HepG2 (cell line): ENCODE results near the gene TMEM63C. TPM values are rescaled to one million over a fixed set of nuclear protein-coding genes. Genes with fewer than 3 reads are reported as not detected.

Experiments used
- BRF2 ChIP-seq: sonication (generic); formaldehyde crosslinking; IDR thresholded peaks from 2 replicates; pipeline ENCODE4 v1.8.1; 2022; ENCODE audit warnings: mild to moderate bottlenecking, missing genetic modification reagents
- CCDC6 ChIP-seq: sonication (generic); formaldehyde crosslinking; IDR thresholded peaks from 2 replicates; pipeline ENCODE4 v1.8.1; 2022; ENCODE audit warnings: mild to moderate bottlenecking, missing genetic modification reagents, moderate library complexity
- CHD4 ChIP-seq: fragments of 200-600 bp; sonication (generic); IDR thresholded peaks from 2 replicates; pipeline ENCODE4 v1.7.0; 2017; ENCODE audit warnings: mild to moderate bottlenecking, low read length, borderline replicate concordance
- E2F5 ChIP-seq: sonication (generic); formaldehyde crosslinking; conservative IDR thresholded peaks from 2 replicates; pipeline ENCODE4 v1.4.0; 2020; ENCODE audit warnings: missing genetic modification reagents
- FOXK2 ChIP-seq: fragments of 450-650 bp; IDR thresholded peaks from 2 replicates; pipeline ENCODE4 v1.6.1; 2016
- HIVEP1 ChIP-seq: sonication (generic); formaldehyde crosslinking; IDR thresholded peaks from 2 replicates; pipeline ENCODE4 v1.4.0; 2020; ENCODE audit warnings: mild to moderate bottlenecking, missing genetic modification reagents
- KDM4B ChIP-seq: sonication (generic); formaldehyde crosslinking; IDR thresholded peaks from 2 replicates; pipeline ENCODE4 v1.4.0; 2020; ENCODE audit warnings: missing genetic modification reagents
- MEF2D ChIP-seq: sonication (generic); formaldehyde crosslinking; IDR thresholded peaks from 2 replicates; pipeline ENCODE4 v1.5.1; 2020; ENCODE audit warnings: mild to moderate bottlenecking, missing genetic modification reagents
- RBM39 ChIP-seq: fragments of 200-400 bp; formaldehyde crosslinking; IDR thresholded peaks from one replicate; pipeline ENCODE4 v1.6.1; 2018; ENCODE audit warnings: antibody characterized with exemption, mild to moderate bottlenecking, low read depth, low read length; ENCODE audit not compliant: poor library complexity, severe bottlenecking
- SRF ChIP-seq: IDR thresholded peaks from 2 replicates; pipeline ENCODE4 v1.6.1; 2011; ENCODE audit warnings: mild to moderate bottlenecking, low read depth, low read length, moderate library complexity
- ZNF251 ChIP-seq: sonication (generic); formaldehyde crosslinking; IDR thresholded peaks from 2 replicates; pipeline ENCODE4 v1.9.0; 2021; ENCODE audit warnings: mild to moderate bottlenecking, missing genetic modification reagents
- ZNF274 ChIP-seq: sonication (generic); formaldehyde crosslinking; IDR thresholded peaks from 2 replicates; pipeline ENCODE4 v1.5.1; 2020; ENCODE audit warnings: mild to moderate bottlenecking, missing genetic modification reagents
- ZNF563 ChIP-seq: sonication (generic); formaldehyde crosslinking; IDR thresholded peaks from 2 replicates; pipeline ENCODE4 v1.8.0; 2022; ENCODE audit warnings: mild to moderate bottlenecking, moderate library complexity, missing genetic modification reagents
- ZNF569 ChIP-seq: sonication (generic); formaldehyde crosslinking; IDR thresholded peaks from 2 replicates; pipeline ENCODE4 v1.5.0; 2020; ENCODE audit warnings: mild to moderate bottlenecking, missing genetic modification reagents, moderate library complexity, borderline replicate concordance
- ZNF709 ChIP-seq: sonication (generic); formaldehyde crosslinking; IDR thresholded peaks from 2 replicates; pipeline ENCODE4 v1.5.0; 2020; ENCODE audit warnings: mild to moderate bottlenecking, missing genetic modification reagents
- ZSCAN9 ChIP-seq: IDR thresholded peaks from 2 replicates; pipeline ENCODE4 v1.6.1; 2016; ENCODE audit warnings: borderline replicate concordance
- polyA plus RNA-seq, 8 experiments: library from polyadenylated mRNA; depleted of rRNA in 3 of 8; stranded (reverse) in 7 of 8; unstranded in 1 of 8; fragments of >200 nt; fragmentation: Illumina TruSeq in 4 of 8; extraction: Trizol in 4 of 8; gene quantifications; 2 replicates each; pipeline versions ENCODE4 v1.2.1 to v1.2.3, GENCODE V29; 2011 to 2016; ENCODE audit warnings: low read depth in 4 of 8, missing spikeins in 1 of 8, mixed read lengths in 1 of 8; ENCODE audit not compliant: insufficient read depth in 1 of 8
- total RNA-seq, 5 experiments: library from RNA; depleted of rRNA; stranded (reverse); fragments of >200 nt; fragmentation: Illumina TruSeq; extraction: Trizol; gene quantifications; 2 replicates each; pipeline ENCODE4 v1.2.3, GENCODE V29; 2016; ENCODE audit warnings: low read depth in 1 of 5
- TF ChIP-seq, protein P1 (sequence below): sonication (generic); formaldehyde crosslinking; IDR thresholded peaks from 2 replicates; pipeline ENCODE4 v1.4.0; 2020; ENCODE audit warnings: mild to moderate bottlenecking, missing genetic modification reagents
- TF ChIP-seq, protein P2 (sequence below): sonication (generic); IDR thresholded peaks from 2 replicates; pipeline ENCODE4 v1.6.1; 2016; ENCODE audit warnings: low read depth, borderline replicate concordance
- TF ChIP-seq, protein P3 (sequence below): sonication (generic); formaldehyde crosslinking; IDR thresholded peaks from 2 replicates; pipeline ENCODE4 v1.5.0; 2020; ENCODE audit warnings: missing genetic modification reagents
- TF ChIP-seq, protein P4 (sequence below): sonication (generic); formaldehyde crosslinking; IDR thresholded peaks from 2 replicates; pipeline ENCODE4 v1.8.0; 2022; ENCODE audit warnings: mild to moderate bottlenecking, missing genetic modification reagents; ENCODE audit not compliant: insufficient replicate concordance

Gene TMEM63C
- total and polyA plus RNA-seq, 2 of the 13 experiments (the other 11 are each of a cell fraction or from before 2014, with no cell fraction given) = 0.17 to 0.27 TPM

DNA sequence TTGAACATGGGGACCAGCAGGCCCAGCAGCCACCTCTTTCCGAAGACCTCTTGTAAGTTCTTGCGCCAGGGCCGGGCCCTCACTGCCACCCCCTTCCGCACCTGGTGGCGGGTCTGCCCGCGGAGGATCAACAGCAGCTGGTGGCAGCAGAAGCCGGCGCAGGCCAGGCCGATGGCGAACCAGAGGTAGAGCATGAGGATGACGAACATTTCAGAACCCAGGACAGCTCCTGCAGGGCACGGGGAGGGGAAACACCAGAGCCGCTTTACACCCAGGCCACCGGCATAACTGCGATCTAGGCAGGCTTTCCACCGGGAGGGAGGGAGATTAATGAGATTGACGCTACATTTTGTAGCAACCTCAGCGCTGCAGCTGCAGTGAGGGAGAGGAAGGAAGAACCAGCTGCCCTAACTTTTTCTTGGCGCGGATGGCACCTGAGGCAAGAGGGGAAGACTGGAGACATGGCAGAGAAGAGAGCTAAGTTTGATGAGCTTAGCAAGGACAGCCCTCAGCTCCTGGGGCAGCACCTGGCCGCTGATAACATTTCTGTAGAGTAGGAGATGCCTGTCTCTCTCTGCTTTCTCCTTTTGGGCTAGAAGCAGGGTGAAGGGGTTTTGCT lies 47.8 kb upstream of the TMEM63C start (continued):
- TF ChIP-seq, protein P1, sequence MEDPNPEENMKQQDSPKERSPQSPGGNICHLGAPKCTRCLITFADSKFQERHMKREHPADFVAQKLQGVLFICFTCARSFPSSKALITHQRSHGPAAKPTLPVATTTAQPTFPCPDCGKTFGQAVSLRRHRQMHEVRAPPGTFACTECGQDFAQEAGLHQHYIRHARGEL (CRISPR knock-in tag) = no peak
- no peak for TF ChIP-seq E2F5 (CRISPR knock-in tag)
- 0 out of 2 replicates have a peak, but pooled peaks have one; percentile 63 for TF ChIP-seq ZNF709
- TF ChIP-seq CHD4 = no peak
- TF ChIP-seq MEF2D (CRISPR knock-in tag) = peak; percentile 53; the same call in 1 of the 2 replicates
- peak; percentile 94 for TF ChIP-seq ZSCAN9
- TF ChIP-seq, protein P2, sequence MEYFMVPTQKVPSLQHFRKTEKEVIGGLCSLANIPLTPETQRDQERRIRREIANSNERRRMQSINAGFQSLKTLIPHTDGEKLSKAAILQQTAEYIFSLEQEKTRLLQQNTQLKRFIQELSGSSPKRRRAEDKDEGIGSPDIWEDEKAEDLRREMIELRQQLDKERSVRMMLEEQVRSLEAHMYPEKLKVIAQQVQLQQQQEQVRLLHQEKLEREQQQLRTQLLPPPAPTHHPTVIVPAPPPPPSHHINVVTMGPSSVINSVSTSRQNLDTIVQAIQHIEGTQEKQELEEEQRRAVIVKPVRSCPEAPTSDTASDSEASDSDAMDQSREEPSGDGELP = no peak
- peak; percentile 45; the same call in 1 of the 2 replicates for TF ChIP-seq CCDC6
- TF ChIP-seq FOXK2 = no peak
- no peak for TF ChIP-seq RBM39
- peak; percentile 62; the same call in 1 of the 2 replicates for TF ChIP-seq ZNF563 (CRISPR knock-in tag)
- TF ChIP-seq BRF2 (CRISPR knock-in tag) = no peak
- TF ChIP-seq SRF = no peak
- TF ChIP-seq ZNF274 (CRISPR knock-in tag) = no peak
- TF ChIP-seq, protein P3, sequence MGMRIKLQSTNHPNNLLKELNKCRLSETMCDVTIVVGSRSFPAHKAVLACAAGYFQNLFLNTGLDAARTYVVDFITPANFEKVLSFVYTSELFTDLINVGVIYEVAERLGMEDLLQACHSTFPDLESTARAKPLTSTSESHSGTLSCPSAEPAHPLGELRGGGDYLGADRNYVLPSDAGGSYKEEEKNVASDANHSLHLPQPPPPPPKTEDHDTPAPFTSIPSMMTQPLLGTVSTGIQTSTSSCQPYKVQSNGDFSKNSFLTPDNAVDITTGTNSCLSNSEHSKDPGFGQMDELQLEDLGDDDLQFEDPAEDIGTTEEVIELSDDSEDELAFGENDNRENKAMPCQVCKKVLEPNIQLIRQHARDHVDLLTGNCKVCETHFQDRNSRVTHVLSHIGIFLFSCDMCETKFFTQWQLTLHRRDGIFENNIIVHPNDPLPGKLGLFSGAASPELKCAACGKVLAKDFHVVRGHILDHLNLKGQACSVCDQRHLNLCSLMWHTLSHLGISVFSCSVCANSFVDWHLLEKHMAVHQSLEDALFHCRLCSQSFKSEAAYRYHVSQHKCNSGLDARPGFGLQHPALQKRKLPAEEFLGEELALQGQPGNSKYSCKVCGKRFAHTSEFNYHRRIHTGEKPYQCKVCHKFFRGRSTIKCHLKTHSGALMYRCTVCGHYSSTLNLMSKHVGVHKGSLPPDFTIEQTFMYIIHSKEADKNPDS (CRISPR knock-in tag) = no peak
- no peak for TF ChIP-seq HIVEP1 (CRISPR knock-in tag)
- no peak for TF ChIP-seq ZNF251 (CRISPR knock-in tag)
- TF ChIP-seq, protein P4, sequence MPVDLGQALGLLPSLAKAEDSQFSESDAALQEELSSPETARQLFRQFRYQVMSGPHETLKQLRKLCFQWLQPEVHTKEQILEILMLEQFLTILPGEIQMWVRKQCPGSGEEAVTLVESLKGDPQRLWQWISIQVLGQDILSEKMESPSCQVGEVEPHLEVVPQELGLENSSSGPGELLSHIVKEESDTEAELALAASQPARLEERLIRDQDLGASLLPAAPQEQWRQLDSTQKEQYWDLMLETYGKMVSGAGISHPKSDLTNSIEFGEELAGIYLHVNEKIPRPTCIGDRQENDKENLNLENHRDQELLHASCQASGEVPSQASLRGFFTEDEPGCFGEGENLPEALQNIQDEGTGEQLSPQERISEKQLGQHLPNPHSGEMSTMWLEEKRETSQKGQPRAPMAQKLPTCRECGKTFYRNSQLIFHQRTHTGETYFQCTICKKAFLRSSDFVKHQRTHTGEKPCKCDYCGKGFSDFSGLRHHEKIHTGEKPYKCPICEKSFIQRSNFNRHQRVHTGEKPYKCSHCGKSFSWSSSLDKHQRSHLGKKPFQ (CRISPR knock-in tag) = no peak
- TF ChIP-seq ZNF569 (CRISPR knock-in tag) = no peak
- TF ChIP-seq KDM4B = peak; percentile 83
